ENCODE measurements around the gene EFTUD2. TPM values are rescaled to one million over a fixed set of nuclear protein-coding genes. Genes with fewer than 3 reads are reported as not detected.

EFTUD2 gene
- total RNA-seq, 2 experiments from 2014 or later, result 73.5 to 148 TPM

GRCh38 chr17:44909681-44910144 is 10.5 kb upstream of the EFTUD2 start:
- no peak overlapping the region for H3K4me2 ChIP-seq (ENCODE audit: low read length)
- H3K4me3 ChIP-seq (ENCODE audit: low read depth, low read length, poor library complexity, severe bottlenecking), result no peak overlapping the region
- intact Hi-C loops (cut with micrococcal nuclease; ENCODE audit: unreplicated experiment), result no loop called here
- H2AFZ ChIP-seq (ENCODE audit: low read length), result no peak overlapping the region
- DNase-seq (ENCODE audit: low spot score), result no peak
- no peak overlapping the region for H3K27ac ChIP-seq (ENCODE audit: low read depth, low read length, poor library complexity, severe bottlenecking)
- no peaks in the 10 kb centered on the region for H3K36me3 ChIP-seq (ENCODE audit: insufficient read depth, low read length)
- peaks cover 7% of the 10 kb centered on the region for H3K4me1 ChIP-seq (ENCODE audit: insufficient read depth, low read length, poor library complexity, severe bottlenecking)
- TF ChIP-seq EZH2phosphoT487 (IDR thresholded peaks at IDR 0.05; ENCODE audit: borderline replicate concordance, low read depth, low read length), result no peak
- TF ChIP-seq, protein P1, sequence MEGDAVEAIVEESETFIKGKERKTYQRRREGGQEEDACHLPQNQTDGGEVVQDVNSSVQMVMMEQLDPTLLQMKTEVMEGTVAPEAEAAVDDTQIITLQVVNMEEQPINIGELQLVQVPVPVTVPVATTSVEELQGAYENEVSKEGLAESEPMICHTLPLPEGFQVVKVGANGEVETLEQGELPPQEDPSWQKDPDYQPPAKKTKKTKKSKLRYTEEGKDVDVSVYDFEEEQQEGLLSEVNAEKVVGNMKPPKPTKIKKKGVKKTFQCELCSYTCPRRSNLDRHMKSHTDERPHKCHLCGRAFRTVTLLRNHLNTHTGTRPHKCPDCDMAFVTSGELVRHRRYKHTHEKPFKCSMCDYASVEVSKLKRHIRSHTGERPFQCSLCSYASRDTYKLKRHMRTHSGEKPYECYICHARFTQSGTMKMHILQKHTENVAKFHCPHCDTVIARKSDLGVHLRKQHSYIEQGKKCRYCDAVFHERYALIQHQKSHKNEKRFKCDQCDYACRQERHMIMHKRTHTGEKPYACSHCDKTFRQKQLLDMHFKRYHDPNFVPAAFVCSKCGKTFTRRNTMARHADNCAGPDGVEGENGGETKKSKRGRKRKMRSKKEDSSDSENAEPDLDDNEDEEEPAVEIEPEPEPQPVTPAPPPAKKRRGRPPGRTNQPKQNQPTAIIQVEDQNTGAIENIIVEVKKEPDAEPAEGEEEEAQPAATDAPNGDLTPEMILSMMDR (conservative IDR thresholded peaks at IDR 0.05; ENCODE audit: low read length), result no peak
- H3K79me2 ChIP-seq (ENCODE audit: insufficient read depth, low read depth, low read length), result no peaks in the 10 kb centered on the region
- no peaks in the 10 kb centered on the region for H3K9me3 ChIP-seq (ENCODE audit: low read length)
- CTCF ChIA-PET (ENCODE audit: unreplicated experiment), result no interaction called here
- H4K20me1 ChIP-seq (ENCODE audit: insufficient read depth, low read length), result no peaks in the 10 kb centered on the region
- no peaks in the 10 kb centered on the region for H3K9me2 ChIP-seq (ENCODE audit: insufficient read depth, low read length)
- no TSS peak for BruUV-seq (replicated peaks)
- POLR2A ChIA-PET, result no interaction called here

DNA sequence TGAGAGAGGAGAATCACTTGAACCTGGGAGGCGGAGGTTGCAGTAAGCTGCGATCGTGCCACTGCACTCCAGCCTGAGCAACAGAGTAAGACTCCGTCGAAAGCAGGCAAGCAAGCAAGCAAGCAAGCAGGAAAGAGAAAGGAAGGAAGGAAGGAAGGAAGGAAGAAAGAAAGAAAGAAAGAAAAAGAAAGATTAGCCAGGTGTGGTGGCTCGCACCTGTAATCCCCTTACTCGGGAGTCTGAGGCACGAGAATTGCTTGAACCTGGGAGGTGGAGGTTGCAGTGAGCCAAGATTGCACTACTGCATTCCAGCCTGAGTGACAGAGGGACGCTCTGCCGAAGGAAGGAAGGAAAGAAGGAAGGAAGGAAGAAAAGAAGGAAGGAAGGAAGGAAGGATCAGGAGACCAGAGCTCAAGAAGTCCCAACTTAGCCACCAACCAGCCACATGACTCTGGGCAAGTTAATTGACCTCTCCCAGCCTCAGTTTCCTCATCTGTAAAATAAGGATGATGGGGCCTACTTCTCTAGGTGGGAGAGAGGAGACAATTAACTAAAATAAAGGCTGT is 9.6 kb upstream of the EFTUD2 start:
- no peaks in the 10 kb centered on the region for H4K20me1 ChIP-seq (ENCODE audit: insufficient read depth, low read length)
- DNase-seq (ENCODE audit: low spot score), result no peak
- intact Hi-C loops (cut with micrococcal nuclease; ENCODE audit: unreplicated experiment), result no loop called here
- no peaks in the 10 kb centered on the region for H3K36me3 ChIP-seq (ENCODE audit: insufficient read depth, low read length)
- CTCF ChIA-PET (ENCODE audit: unreplicated experiment), result no interaction called here
- H3K27ac ChIP-seq (ENCODE audit: low read depth, low read length, poor library complexity, severe bottlenecking), result no peak overlapping the region
- BruUV-seq (replicated peaks), result no TSS peak
- H3K9me2 ChIP-seq (ENCODE audit: insufficient read depth, low read length), result no peaks in the 10 kb centered on the region
- H3K4me3 ChIP-seq (ENCODE audit: low read depth, low read length, poor library complexity, severe bottlenecking), result no peak overlapping the region
- POLR2A ChIA-PET, result no interaction called here
- TF ChIP-seq, protein P1 (conservative IDR thresholded peaks at IDR 0.05; ENCODE audit: low read length), result no peak
- TF ChIP-seq EZH2phosphoT487 (IDR thresholded peaks at IDR 0.05; ENCODE audit: borderline replicate concordance, low read depth, low read length), result no peak
- no peak overlapping the region for H2AFZ ChIP-seq (ENCODE audit: low read length)
- no peaks in the 10 kb centered on the region for H3K79me2 ChIP-seq (ENCODE audit: insufficient read depth, low read depth, low read length)
- no peak overlapping the region for H3K4me2 ChIP-seq (ENCODE audit: low read length)
- H3K4me1 ChIP-seq (ENCODE audit: insufficient read depth, low read length, poor library complexity, severe bottlenecking), result no peaks in the 10 kb centered on the region
- H3K9me3 ChIP-seq (ENCODE audit: low read length), result no peaks in the 10 kb centered on the region

- POLR2A ChIA-PET, result no interaction called here
- DNase-seq (ENCODE audit: low spot score), result no peak
- no TSS peak for BruUV-seq (replicated peaks)
- Histone ChIP-seq H3K9me2 (ENCODE audit: insufficient read depth, low read length) (no peaks in the 10 kb centered on the region), H3K36me3 (ENCODE audit: insufficient read depth, low read length) (no peaks in the 10 kb centered on the region), H3K4me2 (ENCODE audit: low read length) (no peak overlapping the region), H2AFZ (ENCODE audit: low read length) (no peak overlapping the region), H3K4me3 (ENCODE audit: low read depth, low read length, poor library complexity, severe bottlenecking) (no peak overlapping the region), H3K9me3 (ENCODE audit: low read length) (no peaks in the 10 kb centered on the region), H3K4me1 (ENCODE audit: insufficient read depth, low read length, poor library complexity, severe bottlenecking) (no peaks in the 10 kb centered on the region), H4K20me1 (ENCODE audit: insufficient read depth, low read length) (no peaks in the 10 kb centered on the region), H3K27ac (ENCODE audit: low read depth, low read length, poor library complexity, severe bottlenecking) (no peak overlapping the region), H3K79me2 (ENCODE audit: insufficient read depth, low read depth, low read length) (no peaks in the 10 kb centered on the region)
- TF ChIP-seq, protein P1 (conservative IDR thresholded peaks at IDR 0.05; ENCODE audit: low read length), result no peak
- TF ChIP-seq EZH2phosphoT487 (IDR thresholded peaks at IDR 0.05; ENCODE audit: borderline replicate concordance, low read depth, low read length), result no peak
- intact Hi-C loops (cut with micrococcal nuclease; ENCODE audit: unreplicated experiment), result no loop called here
- CTCF ChIA-PET (ENCODE audit: unreplicated experiment), result interaction anchor here (0.9 kb wide), 1 partner anchor 10 kb away, joined by 4 read pairs; no protein-coding TSS in a partner anchor
Observed at GRCh38 chr17:44907729-44908470, 8.7 kb upstream of the EFTUD2 start.

Measured in OCI-LY7 (cell line).